OCI-LY1 (cell line): Measurements from ENCODE around the gene DDOST.
"Not testable (repeated sequence)": the region's sequence is repeated elsewhere in the genome, so short reads cannot be mapped to it uniquely, and the experiment has no call there.

Source experiments
- H2AFZ ChIP-seq: fragments of 200-600 bp; sonication (generic), shearing (Covaris generic); 2 replicates; pipeline ENCODE4 v1.6.0; 2014; ENCODE audit warnings: antibody characterized with exemption, mild to moderate bottlenecking, low read length
- H3F3A ChIP-seq: fragments of 200-600 bp; sonication (generic), shearing (Covaris generic); 2 replicates; pipeline ENCODE4 v1.6.0; 2014; ENCODE audit warnings: mild to moderate bottlenecking, antibody characterized with exemption, low read length, moderate library complexity; ENCODE audit not compliant: insufficient read depth
- H3K27ac ChIP-seq: fragments of 200-600 bp; sonication (generic); 2 replicates; pipeline ENCODE4 v1.5.1; 2014; ENCODE audit warnings: low read length, mixed run types, mild to moderate bottlenecking, low read depth; ENCODE audit not compliant: poor library complexity, severe bottlenecking
- H3K27me3 ChIP-seq: fragments of 200-600 bp; sonication (generic); 2 replicates; pipeline ENCODE4 v1.6.0; 2014; ENCODE audit warnings: antibody characterized with exemption, mild to moderate bottlenecking, low read length, moderate library complexity; ENCODE audit not compliant: insufficient read depth
- H3K36me3 ChIP-seq: fragments of 200-600 bp; sonication (generic); 2 replicates; pipeline ENCODE4 v1.6.1; 2014; ENCODE audit warnings: mild to moderate bottlenecking, antibody characterized with exemption, low read length, moderate library complexity, mixed read lengths; ENCODE audit not compliant: insufficient read depth
- H3K4me1 ChIP-seq: fragments of 200-600 bp; sonication (generic); 2 replicates; pipeline ENCODE4 v1.5.1; 2014; ENCODE audit warnings: mild to moderate bottlenecking, low read length, moderate library complexity; ENCODE audit not compliant: insufficient read depth, severe bottlenecking
- H3K4me2 ChIP-seq: fragments of 200-600 bp; sonication (generic), shearing (Covaris generic); 2 replicates; pipeline ENCODE4 v1.6.1; 2014; ENCODE audit warnings: low read length
- H3K4me3 ChIP-seq: fragments of 200-600 bp; sonication (generic); 2 replicates; pipeline ENCODE4 v1.5.1; 2014; ENCODE audit warnings: low read length, low read depth, mild to moderate bottlenecking, mixed read lengths; ENCODE audit not compliant: poor library complexity, severe bottlenecking
- H3K79me2 ChIP-seq: fragments of 200-600 bp; shearing (Covaris generic); 2 replicates; pipeline ENCODE4 v1.6.1; 2016; ENCODE audit warnings: mixed run types, low read length, mixed read lengths; ENCODE audit not compliant: insufficient read depth
- H3K9ac ChIP-seq: fragments of 200-600 bp; sonication (generic), shearing (Covaris generic); 2 replicates; pipeline ENCODE4 v1.6.1; 2014; ENCODE audit warnings: mild to moderate bottlenecking, low read length, mixed read lengths
- H3K9me2 ChIP-seq: fragments of 200-600 bp; sonication (generic), shearing (Covaris generic); 2 replicates; pipeline ENCODE4 v1.6.1; 2014; ENCODE audit warnings: low read depth, mild to moderate bottlenecking, low read length, mixed read lengths
- H3K9me3 ChIP-seq: fragments of 200-600 bp; shearing (Covaris generic); 2 replicates; pipeline ENCODE4 v1.6.1; 2014; ENCODE audit warnings: low read length, mixed read lengths
- H4K20me1 ChIP-seq: fragments of 200-600 bp; sonication (generic), shearing (Covaris generic); 2 replicates; pipeline ENCODE4 v1.6.0; 2016; ENCODE audit warnings: mild to moderate bottlenecking, low read length; ENCODE audit not compliant: insufficient read depth
- CTCF ChIP-seq: fragments of 200-600 bp; sonication (generic), shearing (Covaris generic); IDR thresholded peaks from 2 replicates; pipeline ENCODE4 v1.5.1; 2017; ENCODE audit warnings: mild to moderate bottlenecking, antibody characterized with exemption, low read length, moderate library complexity, mixed read lengths
- EZH2 ChIP-seq: fragments of 200-600 bp; sonication (generic), shearing (Covaris generic); IDR thresholded peaks from 2 replicates; pipeline ENCODE4 v1.8.0; 2017; ENCODE audit warnings: borderline replicate concordance, mixed run types, mild to moderate bottlenecking, antibody characterized with exemption, low read length, moderate library complexity, mixed read lengths

Gene DDOST

DNA sequence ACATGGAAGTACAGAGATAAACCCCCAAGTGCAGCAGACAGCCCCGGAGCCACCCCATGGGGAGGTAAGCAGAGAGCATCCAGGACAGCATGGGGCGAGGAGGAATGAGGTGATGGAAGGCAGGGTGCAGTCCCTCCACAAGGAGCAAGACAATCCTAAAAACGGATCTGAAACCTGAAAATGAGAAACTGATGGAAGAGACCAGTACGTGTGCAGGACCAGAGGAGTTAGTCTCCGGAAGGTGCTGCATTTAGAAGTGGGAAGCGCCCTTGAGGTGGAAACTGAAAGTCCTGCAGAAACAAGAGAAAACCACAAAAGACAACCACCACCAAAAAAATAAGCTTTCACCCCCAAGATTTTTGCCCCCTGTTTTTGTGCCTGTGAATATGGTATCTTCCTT, 17.4 kb upstream of the DDOST start:
- Histone ChIP-seq H4K20me1 (no peaks in the 10 kb centered on the region), H3K36me3 (no peaks in the 10 kb centered on the region; the same call in 1 of the 2 replicates), H3F3A (no peaks in the 10 kb centered on the region), H3K27ac (no peak overlapping the region), H2AFZ (no peak overlapping the region), H3K4me1 (peaks cover 6% of the 10 kb centered on the region), H3K79me2 (no peaks in the 10 kb centered on the region), H3K9me2 (no peaks in the 10 kb centered on the region), H3K27me3 (peaks cover 9% of the 10 kb centered on the region; the same call in 1 of the 2 replicates), H3K4me2 (no peak overlapping the region), H3K9me3 (0 out of 2 replicates have a peak, but pooled peaks cover 3% of the 10 kb centered on the region), H3K9ac (no peak overlapping the region), H3K4me3 (no peak overlapping the region)
- TF ChIP-seq CTCF: no peak
- TF ChIP-seq EZH2: no peak

- H3K79me2 ChIP-seq, H3K36me3 ChIP-seq, H4K20me1 ChIP-seq, H3K9me2 ChIP-seq, H3K27ac ChIP-seq, H3F3A ChIP-seq, H3K4me2 ChIP-seq, H3K9ac ChIP-seq, H3K4me3 ChIP-seq, H3K9me3 ChIP-seq, H2AFZ ChIP-seq, H3K27me3 ChIP-seq, H3K4me1 ChIP-seq: not testable (repeated sequence)
Measured at GRCh38 chr1:20673626-20674025, 12.5 kb upstream of the DDOST start.

GRCh38 chr1:20672265-20672632, 11.1 kb upstream of the DDOST start:
- Histone ChIP-seq H3K9me2 (no peaks in the 10 kb centered on the region), H3K79me2 (no peaks in the 10 kb centered on the region)
- TF ChIP-seq CTCF (no peak), EZH2 (no peak)

DNA sequence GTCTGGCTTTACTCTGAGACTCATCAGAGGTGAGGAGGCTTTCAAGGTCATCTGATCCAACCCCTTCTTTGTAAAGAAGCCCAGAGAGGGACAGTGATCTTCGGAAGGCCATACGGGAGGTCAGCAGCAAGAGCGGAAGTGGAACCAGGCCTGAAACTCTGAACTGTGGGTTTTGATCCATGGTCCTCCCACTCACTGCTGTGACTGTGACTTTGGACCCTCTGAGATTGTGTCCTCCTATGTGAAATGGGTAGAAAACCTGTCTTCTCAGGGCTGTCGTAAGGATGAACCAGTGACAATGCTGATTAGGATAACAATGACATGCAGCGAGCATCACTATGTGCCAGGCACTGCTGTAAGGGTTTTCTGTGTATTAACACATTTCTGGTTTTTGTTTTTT, 9.8 kb upstream of the DDOST start:
- Histone ChIP-seq H3K4me2 (no peak overlapping the region), H3F3A (no peaks in the 10 kb centered on the region), H3K9me2 (no peaks in the 10 kb centered on the region), H2AFZ (no peak overlapping the region), H3K9ac (no peak overlapping the region), H3K4me1 (no peaks in the 10 kb centered on the region), H3K27me3 (no peaks in the 10 kb centered on the region), H4K20me1 (no peaks in the 10 kb centered on the region), H3K27ac (no peak overlapping the region), H3K36me3 (no peaks in the 10 kb centered on the region), H3K79me2 (no peaks in the 10 kb centered on the region), H3K9me3 (no peaks in the 10 kb centered on the region), H3K4me3 (no peak overlapping the region)
- no peak for TF ChIP-seq CTCF
- no peak for TF ChIP-seq EZH2

More at GRCh38 chr1:20672265-20672632, 11.1 kb upstream of the DDOST start:
- Histone ChIP-seq H3K27me3 (peaks cover 2% of the 10 kb centered on the region; the same call in 1 of the 2 replicates), H3K4me3 (no peak overlapping the region), H3K4me2 (no peak overlapping the region), H2AFZ (no peak overlapping the region), H3F3A (no peaks in the 10 kb centered on the region), H3K36me3 (no peaks in the 10 kb centered on the region), H4K20me1 (no peaks in the 10 kb centered on the region), H3K27ac (no peak overlapping the region), H3K4me1 (no peaks in the 10 kb centered on the region), H3K9ac (no peak overlapping the region), H3K9me3 (no peaks in the 10 kb centered on the region)
